Omental fat pad (tissue), 4 donors: Measurements from ENCODE around the gene ISG15. TPM values are rescaled to one million over a fixed set of nuclear protein-coding genes. Genes with fewer than 3 reads are reported as not detected.

Experiments used
- ATAC-seq: fragments of 150-250 bp; one replicate; pipeline ENCODE4 v1.9.1; 2016; ENCODE audit warnings: mild to moderate bottlenecking, moderate library complexity; ENCODE audit not compliant: low FRiP score
- DNase-seq: peaks from one replicate; pipeline ENCODE4 v3.0.0-alpha.2; 2019; ENCODE audit warnings: low spot score
- total RNA-seq, 4 donors: library from RNA; depleted of rRNA; stranded (reverse); fragments of >200 nt; gene quantifications; one replicate each; pipeline ENCODE4 v1.1.0, GENCODE V29; 2016
- TF ChIP-seq, protein P1 (sequence below), 3 donors: fragments of 450-650 bp; IDR thresholded peaks; one replicate each; pipeline ENCODE4 v1.5.1; 2016 to 2017; ENCODE audit warnings: antibody characterized with exemption in 3 of 3, mild to moderate bottlenecking in 3 of 3, moderate library complexity in 2 of 3

Gene ISG15
- total RNA-seq, 4 donors from 2014 or later = 27.7 to 84.3 (median 32.6) TPM

DNA sequence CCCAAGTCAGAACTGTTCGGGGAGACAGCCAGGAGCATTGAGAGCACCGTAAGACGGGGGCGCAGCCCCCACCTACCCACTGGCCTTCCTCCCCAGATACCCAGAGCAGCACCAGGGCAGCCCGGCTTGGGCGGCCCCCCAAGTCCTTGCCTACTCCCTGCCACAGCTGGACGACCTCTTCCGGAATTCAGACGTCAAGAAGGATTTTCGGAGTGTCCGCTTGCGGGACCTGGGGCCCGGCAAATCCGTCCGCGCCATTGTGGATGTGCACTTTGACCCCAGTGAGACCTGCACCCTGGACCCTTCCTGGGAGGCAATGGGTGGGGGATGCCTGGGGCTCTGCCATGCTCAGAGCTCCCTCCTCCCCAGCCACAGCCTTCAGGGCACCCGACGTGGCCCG, 34.1 kb downstream of the ISG15 start:
- TF ChIP-seq, protein P1, sequence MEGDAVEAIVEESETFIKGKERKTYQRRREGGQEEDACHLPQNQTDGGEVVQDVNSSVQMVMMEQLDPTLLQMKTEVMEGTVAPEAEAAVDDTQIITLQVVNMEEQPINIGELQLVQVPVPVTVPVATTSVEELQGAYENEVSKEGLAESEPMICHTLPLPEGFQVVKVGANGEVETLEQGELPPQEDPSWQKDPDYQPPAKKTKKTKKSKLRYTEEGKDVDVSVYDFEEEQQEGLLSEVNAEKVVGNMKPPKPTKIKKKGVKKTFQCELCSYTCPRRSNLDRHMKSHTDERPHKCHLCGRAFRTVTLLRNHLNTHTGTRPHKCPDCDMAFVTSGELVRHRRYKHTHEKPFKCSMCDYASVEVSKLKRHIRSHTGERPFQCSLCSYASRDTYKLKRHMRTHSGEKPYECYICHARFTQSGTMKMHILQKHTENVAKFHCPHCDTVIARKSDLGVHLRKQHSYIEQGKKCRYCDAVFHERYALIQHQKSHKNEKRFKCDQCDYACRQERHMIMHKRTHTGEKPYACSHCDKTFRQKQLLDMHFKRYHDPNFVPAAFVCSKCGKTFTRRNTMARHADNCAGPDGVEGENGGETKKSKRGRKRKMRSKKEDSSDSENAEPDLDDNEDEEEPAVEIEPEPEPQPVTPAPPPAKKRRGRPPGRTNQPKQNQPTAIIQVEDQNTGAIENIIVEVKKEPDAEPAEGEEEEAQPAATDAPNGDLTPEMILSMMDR (IDR thresholded peaks at IDR 0.05) = no peak
- DNase-seq (no peak), ATAC-seq (no peak)

DNA sequence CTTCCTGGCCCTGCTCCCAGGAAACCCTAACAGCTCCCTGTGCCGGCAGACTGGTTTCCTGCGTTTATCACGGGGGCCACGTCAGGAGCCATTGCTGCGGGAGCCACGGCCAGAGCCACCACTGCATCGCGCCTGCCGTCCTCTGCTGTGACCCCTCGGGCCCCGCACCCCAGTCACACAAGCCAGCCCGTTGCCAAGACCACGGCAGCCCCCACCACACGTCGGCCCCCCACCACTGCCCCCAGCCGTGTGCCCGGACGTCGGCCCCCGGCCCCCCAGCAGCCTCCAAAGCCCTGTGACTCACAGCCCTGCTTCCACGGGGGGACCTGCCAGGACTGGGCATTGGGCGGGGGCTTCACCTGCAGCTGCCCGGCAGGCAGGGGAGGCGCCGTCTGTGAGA, 34.7 kb downstream of the ISG15 start:
- TF ChIP-seq, protein P1 (IDR thresholded peaks at IDR 0.05) = no peak
- DNase-seq (no peak), ATAC-seq (no peak)

DNA sequence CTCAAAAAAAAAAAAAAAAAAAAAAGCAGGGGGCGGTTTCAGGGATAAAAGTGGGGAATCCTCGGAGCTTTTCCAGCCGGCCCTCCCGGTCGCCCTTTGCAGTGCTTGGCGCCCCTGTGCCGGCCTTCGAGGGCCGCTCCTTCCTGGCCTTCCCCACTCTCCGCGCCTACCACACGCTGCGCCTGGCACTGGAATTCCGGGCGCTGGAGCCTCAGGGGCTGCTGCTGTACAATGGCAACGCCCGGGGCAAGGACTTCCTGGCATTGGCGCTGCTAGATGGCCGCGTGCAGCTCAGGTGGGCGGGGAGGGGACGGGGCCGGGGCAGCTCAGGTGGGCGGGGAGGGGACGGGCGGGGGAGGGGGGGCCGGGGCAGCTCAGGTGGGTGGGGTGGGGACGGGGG, 35.5 kb downstream of the ISG15 start:
- TF ChIP-seq, protein P1 (IDR thresholded peaks at IDR 0.05) = no peak
- no peak for DNase-seq
- ATAC-seq = no peak

DNA sequence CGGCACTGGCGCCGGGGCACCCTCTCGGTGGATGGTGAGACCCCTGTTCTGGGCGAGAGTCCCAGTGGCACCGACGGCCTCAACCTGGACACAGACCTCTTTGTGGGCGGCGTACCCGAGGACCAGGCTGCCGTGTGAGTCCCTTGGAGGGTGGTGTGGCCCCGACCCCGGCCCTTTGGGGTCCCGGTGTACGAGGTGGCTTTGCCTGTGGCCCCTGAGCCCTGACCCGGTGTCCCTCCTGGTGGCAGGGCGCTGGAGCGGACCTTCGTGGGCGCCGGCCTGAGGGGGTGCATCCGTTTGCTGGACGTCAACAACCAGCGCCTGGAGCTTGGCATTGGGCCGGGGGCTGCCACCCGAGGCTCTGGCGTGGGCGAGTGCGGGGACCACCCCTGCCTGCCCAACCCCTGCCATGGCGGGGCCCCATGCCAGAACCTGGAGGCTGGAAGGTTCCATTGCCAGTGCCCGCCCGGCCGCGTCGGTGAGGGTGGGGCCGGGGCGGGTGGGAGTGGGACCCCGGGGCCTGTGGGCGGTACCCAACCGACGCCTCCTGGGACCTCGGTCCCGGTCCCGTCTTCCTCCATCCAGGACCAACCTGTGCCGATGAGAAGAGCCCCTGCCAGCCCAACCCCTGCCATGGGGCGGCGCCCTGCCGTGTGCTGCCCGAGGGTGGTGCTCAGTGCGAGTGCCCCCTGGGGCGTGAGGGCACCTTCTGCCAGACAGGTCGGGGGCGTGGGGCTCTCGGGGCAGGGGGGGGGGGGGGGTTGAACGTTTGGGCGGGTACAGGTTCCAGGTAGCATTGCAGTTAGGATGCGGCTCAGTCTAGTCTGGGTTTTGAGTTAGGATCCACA, 36.2 kb downstream of the ISG15 start:
- DNase-seq (no peak), ATAC-seq (no peak)
- TF ChIP-seq, protein P1 (IDR thresholded peaks at IDR 0.05) = no peak

DNA sequence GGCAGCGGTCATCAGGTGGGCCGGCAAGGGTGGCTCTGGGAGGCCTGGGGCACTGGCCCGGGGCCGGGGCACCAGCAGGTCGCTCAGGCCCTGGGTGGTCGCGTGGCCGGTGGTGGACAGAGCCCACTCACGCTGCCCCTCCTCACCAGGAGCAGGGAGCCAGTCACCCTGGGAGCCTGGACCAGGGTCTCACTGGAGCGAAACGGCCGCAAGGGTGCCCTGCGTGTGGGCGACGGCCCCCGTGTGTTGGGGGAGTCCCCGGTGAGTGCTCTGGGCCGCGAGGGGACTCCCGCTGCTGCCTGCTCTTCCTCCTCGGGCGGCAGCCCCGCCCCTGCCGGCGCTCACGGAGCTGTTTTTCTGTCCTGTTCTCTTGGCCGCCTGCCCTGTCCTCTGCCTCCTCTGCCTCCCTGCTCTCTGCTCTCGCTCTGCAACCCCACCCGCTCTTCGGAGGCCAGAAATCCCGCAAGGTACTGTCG, 37.3 kb downstream of the ISG15 start:
- no peak for DNase-seq
- no peak for ATAC-seq
- TF ChIP-seq, protein P1 (IDR thresholded peaks at IDR 0.05) = no peak

DNA sequence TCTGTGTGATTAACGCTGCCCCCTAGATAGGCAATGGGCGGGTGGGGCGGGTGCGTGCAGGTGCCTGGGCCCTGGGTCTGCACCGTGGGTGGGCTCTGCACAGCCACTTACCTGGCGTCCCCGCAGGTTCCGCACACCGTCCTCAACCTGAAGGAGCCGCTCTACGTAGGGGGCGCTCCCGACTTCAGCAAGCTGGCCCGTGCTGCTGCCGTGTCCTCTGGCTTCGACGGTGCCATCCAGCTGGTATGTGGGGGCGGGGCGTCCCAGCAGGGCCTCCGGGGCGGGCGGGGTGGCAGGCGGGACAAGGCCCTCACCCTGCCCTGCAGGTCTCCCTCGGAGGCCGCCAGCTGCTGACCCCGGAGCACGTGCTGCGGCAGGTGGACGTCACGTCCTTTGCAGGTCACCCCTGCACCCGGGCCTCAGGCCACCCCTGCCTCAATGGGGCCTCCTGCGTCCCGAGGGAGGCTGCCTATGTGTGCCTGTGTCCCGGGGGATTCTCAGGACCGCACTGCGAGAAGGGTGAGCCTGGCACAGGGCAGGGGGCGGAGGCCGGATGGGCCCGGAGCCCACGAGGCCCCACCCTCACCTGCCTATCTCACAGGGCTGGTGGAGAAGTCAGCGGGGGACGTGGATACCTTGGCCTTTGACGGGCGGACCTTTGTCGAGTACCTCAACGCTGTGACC, 38.0 kb downstream of the ISG15 start:
- ATAC-seq (no peak), DNase-seq (no peak)
- TF ChIP-seq, protein P1 (IDR thresholded peaks at IDR 0.05) = no peak
